B cell (primary cell): Measurements from ENCODE around the gene ERG.

Experiments used
- EZH2 ChIP-seq: IDR thresholded peaks from 2 replicates; pipeline ENCODE4 v1.6.1; 2012; ENCODE audit warnings: borderline replicate concordance, low read depth, mild to moderate bottlenecking, moderate library complexity, low read length; ENCODE audit not compliant: insufficient read depth, poor library complexity, severe bottlenecking
- TF ChIP-seq, protein P1 (sequence below): fragments of 200-600 bp; IDR thresholded peaks from one replicate; pipeline ENCODE4 v1.8.0; 2022; ENCODE audit warnings: antibody characterized with exemption, mild to moderate bottlenecking

DNA sequence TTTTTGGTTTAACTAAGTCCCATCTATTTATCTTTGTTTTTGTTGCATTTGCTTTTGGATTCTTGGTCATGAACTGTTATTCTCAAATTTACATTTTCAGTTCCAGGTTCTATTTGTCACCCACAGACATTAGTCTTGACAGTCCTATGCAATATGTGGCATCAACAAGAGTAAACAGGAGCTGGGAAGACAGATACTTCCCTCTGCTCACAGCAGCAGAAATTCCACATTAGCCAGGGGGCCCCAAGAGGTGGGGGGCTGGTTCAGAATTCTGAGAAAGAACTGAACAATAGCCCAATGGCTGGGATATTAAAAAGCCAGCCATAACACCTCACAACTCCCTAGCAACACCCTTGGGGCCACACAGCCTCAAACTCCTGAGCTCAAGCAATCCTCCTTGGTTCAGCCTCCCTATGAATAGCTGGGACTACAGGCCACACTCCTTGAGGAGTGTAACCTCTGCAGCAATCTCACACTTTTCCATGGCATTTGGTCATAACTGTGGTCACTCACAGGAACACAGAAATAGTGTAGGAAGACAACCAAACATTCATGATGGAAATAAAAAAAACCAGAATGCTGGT, 67.8 kb downstream of the ERG start:
- TF ChIP-seq, protein P1, sequence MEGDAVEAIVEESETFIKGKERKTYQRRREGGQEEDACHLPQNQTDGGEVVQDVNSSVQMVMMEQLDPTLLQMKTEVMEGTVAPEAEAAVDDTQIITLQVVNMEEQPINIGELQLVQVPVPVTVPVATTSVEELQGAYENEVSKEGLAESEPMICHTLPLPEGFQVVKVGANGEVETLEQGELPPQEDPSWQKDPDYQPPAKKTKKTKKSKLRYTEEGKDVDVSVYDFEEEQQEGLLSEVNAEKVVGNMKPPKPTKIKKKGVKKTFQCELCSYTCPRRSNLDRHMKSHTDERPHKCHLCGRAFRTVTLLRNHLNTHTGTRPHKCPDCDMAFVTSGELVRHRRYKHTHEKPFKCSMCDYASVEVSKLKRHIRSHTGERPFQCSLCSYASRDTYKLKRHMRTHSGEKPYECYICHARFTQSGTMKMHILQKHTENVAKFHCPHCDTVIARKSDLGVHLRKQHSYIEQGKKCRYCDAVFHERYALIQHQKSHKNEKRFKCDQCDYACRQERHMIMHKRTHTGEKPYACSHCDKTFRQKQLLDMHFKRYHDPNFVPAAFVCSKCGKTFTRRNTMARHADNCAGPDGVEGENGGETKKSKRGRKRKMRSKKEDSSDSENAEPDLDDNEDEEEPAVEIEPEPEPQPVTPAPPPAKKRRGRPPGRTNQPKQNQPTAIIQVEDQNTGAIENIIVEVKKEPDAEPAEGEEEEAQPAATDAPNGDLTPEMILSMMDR, result no peak
- TF ChIP-seq EZH2, result no peak
